HG02571 (cell line): ENCODE data around the gene PLA2G4D.

Experiments used
- ATAC-seq: cut with Tn5 transposase; IDR thresholded peaks from one replicate; pipeline ENCODE4 v1.9.1; 2021; ENCODE audit warnings: mild to moderate bottlenecking, moderate library complexity; ENCODE audit not compliant: unreplicated experiment

Gene PLA2G4D

GRCh38 chr15:42072141-42072685 lies 22.1 kb downstream of the PLA2G4D start:
- ATAC-seq: no peak

- ATAC-seq: no peak
Observed at GRCh38 chr15:42071717-42072116, 22.6 kb downstream of the PLA2G4D start.

GRCh38 chr15:42070976-42071350 lies 23.4 kb downstream of the PLA2G4D start:
- ATAC-seq: no peak

DNA sequence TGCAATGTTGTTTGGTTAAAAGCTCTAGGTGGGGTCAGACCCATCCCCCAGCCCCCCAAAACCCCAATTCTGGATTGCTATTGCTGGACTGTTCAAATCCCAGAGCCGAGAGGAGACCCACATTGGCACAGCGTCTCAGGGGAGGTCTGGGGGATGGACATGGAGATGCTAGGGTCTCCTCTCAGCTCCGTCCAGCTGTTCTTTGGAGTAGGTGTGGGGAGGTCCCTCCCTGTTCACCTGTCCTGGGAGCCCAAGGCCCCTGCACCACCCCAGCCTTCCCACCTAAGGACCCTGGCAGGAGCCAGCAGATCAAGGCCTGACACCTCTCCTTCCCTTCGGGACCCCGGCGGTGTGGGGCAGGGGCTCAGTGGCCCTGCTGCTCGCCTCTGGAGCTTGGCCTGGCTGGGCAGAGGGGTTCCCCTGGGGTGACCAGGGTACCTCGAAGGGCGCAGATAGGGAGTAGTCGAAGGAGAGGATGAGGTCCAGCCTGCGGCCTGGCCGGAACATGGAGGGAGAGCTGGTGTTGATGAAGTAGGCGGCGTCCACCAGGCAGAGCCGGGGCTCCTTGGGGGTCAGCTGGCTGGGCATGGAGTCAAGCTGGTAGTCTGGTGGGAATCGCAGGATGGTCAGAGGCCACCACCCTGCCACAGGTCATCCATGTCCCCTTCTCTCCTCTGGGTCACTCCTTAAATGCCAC lies 23.9 kb downstream of the PLA2G4D start:
- ATAC-seq: no peak

- ATAC-seq: no peak
Observed at GRCh38 chr15:42069496-42070278, 24.7 kb downstream of the PLA2G4D start.

DNA sequence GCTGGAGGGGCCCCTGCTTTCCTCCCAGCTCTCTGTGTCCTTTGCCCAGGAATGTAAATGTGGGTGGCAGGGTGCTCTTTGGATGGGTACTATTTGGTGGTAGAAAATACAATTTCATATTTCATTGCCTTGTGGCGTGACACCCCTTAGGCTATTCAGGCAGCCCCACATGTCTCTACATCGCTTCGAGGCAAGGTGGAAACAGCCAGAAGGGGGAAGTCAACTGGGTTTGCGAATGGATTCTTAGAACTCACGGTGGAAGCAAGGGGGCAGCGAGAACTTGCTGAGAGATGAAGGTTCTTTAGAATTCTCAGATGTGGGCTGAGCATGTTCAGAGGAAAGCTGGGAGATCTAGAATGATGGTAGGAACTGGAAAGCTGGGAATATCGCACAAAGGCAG lies 25.3 kb downstream of the PLA2G4D start:
- no peak for ATAC-seq

GRCh38 chr15:42068601-42069000 lies 25.8 kb downstream of the PLA2G4D start:
- ATAC-seq: no peak

DNA sequence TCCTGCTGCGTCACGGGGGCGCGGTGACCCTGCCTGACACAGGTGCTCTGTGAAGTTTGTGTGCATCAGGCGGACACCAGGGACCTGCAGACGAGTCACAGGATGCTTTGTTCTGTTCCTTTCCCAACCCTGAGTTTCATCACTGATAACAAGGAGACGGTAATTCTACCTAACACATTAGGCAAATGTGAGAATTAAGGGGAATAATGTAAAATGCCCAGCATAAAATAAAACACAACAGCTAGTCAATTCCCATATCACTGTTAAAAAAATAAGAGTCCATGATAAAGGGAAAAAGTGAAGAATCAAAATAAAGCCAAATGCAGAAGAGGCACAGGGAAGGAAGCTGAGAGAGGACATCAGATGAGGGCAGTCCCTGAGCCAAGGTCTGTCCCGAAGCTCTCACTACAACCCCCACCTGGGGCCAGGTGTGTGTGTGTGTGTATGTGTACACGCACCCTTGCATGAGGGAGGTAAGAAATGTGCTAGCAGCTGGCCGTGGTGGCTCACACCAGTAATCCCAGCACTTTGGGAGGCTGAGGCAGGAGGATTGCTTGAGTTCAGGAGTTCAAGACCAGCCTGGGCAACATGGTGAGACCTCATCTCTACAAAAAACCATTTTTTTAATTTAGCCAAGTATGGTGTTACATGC lies 27.5 kb downstream of the PLA2G4D start:
- no peak for ATAC-seq

- ATAC-seq: no peak
Observed at GRCh38 chr15:42065468-42065867, 28.9 kb downstream of the PLA2G4D start.

DNA sequence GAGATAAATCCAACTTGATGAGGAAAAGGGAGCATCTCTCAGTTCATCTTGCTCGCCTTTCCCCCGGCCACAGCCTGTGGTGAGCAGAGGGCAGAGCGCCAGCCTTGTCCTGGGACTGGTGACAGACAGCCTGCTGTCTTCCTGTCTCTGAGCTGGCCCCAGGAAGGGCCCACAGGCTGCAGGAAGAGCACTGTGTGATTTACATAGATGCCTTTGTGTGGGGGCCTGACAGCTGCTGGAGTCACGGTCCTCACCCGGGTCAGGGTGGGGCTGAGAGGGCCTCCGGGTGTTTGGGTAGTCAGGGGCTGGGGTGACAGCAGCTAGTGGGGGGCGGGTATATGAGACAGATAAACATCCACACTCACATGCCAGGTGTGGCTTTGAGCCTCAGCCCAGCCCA lies 29.3 kb downstream of the PLA2G4D start:
- no peak for ATAC-seq

DNA sequence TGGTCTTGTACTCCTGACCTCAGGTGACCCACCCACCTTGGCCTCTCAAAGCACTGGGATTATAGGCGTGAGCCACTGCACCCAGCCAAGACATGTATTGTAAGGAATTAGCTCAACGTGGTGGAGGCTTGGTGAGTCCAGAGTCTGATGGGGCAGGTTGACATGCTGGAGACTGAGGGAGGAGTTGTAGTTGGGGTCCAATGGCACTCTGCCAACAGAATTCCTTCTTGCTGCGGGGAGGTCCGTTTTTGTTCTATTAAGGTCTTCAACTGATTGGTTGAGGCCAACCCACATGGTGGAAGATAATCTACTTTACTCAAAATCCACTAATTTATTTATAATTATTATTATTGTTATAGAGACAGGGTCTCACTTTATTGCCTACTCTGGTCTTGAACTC lies 30.1 kb downstream of the PLA2G4D start:
- ATAC-seq: no peak

DNA sequence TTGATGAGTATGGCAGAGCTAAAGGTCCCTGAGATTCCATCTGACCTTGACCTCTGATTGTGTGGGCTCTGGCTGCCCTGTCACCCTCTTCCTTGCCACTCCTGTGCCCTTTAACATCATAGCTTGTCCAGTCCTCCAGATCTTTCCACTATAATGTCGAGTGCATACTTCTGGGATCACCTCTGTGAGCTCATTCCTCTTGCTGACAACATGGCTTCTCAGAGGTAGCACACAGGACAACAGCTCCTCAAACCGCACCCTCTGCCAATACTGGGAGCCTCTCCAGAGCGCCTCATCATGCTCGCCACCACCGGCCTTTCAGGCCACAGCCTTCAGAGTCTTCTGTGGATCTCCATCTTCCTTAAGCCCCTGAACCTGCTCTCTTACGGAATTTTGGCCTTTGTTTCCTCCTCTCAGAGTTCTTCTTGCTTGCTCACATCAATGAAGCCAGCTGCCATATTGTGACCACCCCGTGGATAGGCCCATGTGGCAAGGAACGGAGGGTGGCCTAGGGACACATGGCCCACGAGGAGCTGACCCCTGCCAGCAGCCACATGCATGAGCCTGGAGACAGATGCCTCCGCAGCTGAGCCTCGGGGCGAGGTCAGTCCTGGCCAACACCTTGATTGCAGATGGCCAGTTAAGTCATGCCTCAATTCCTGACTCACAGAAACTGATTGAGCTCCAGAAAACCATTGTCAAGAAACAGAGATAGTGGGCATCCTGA lies 31.1 kb downstream of the PLA2G4D start:
- ATAC-seq: no peak

- ATAC-seq: no peak
Observed at GRCh38 chr15:42062284-42062806, 32.0 kb downstream of the PLA2G4D start.

- ATAC-seq: no peak
Observed at GRCh38 chr15:42060797-42061196, 33.6 kb downstream of the PLA2G4D start.

- no peak for ATAC-seq
Observed at GRCh38 chr15:42060477-42060763, 33.9 kb downstream of the PLA2G4D start.

DNA sequence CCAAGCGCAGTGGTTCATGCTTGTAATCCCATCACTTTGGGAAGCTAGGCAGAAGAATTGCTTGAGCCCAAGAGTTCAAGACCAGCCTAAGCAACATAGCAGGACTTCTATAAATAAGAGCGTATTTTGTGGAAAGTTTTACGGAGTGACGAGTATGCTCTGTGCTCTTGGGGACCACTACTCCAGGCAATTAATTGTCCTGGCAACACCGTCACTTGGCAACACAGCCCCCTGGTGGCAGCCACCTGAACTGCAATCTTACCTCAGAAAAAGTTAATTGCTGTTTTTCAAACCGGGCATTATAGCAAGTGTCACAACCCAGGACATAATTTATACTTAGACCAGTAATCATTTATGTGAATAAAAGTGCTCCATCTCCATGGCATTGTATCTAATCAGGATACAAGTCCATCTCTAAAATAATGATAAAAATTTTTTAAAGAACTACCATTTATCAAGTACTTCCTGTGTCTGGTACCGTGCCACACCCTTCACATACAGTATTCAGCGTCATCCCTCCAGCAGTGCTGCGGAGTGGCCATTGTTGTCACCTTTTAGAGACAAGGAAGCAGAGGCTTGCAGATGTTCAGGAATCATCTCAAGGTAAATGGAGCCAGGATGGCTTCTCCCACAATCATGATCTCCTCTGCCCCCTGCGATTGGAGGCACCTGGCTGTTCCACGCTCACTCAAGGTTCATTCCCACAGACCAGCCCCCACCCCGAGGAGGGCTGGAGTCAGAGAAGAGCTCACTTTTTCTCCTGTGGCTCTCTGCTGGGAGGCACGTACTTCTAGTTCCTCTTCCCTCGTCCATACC lies 34.5 kb downstream of the PLA2G4D start:
- ATAC-seq: no peak

GRCh38 chr15:42058791-42059190 lies 35.6 kb downstream of the PLA2G4D start:
- ATAC-seq: no peak

DNA sequence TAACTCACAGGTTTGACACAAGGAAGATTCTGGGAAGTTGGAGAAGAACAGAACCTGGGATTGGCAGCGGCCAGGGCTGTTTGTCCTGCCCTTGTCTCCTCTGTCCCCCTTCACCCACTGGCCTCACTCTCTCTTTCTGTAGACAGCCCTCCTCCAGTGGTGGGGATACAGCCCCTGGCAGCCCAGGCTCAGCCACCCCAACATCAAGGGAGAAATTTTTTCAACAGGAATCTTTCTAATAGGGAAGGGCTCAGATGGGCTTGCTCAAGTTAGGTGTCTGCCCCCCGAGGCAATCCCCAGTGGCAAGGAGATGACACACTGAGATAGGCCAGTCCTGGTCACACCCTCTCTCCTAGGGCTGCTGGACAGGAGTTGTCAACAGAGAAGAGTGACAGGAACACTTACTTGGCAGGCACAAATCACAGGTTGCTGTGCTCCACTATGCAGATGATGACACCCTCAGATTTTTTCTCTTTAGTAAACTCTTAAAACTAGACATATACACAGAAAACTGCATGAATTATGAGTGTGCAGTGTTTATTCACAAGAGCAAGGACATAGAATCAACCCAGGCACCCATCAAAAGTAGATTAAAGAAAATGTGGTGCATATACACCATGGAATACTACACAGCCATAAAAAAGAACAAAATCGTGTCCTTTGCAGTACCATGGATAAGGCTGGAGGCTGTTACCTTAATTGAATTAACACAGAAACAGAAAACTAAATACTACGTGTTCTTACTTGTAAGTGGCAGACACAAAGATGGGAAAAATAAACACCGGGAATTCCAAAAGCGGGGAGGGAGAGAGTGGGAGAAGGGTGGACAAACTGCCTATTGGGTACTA lies 36.3 kb downstream of the PLA2G4D start:
- no peak for ATAC-seq
